ENCODE results near the gene ADGRG6.

ADGRG6 gene

GRCh38 chr6:142398353-142398752 lies 96.5 kb downstream of the ADGRG6 start:
- Histone ChIP-seq H2BK5ac (ENCODE audit: low read depth, low read length, poor library complexity) (no peak overlapping the region), H3K4me2 (ENCODE audit: low read length) (no peak overlapping the region), H3K4me1 (ENCODE audit: control insufficient read depth in 1 of 2, insufficient read depth in 2 of 2, low read length in 2 of 2) (peaks cover 0 to 3% of the 10 kb centered on the region in 2 experiments), H2AFZ (ENCODE audit: insufficient read depth, low read length, poor library complexity) (no peak overlapping the region), H3K79me1 (ENCODE audit: low read length) (peaks cover 5% of the 10 kb centered on the region), H2BK12ac (ENCODE audit: low read length) (no peak overlapping the region), H3K36me3 (ENCODE audit: control insufficient read depth in 1 of 2, insufficient read depth in 2 of 2, low read length in 2 of 2) (peaks cover 0 to 6% of the 10 kb centered on the region in 2 experiments), H3K79me2 (ENCODE audit: control insufficient read depth, insufficient read depth, low read length, poor library complexity) (no peaks in the 10 kb centered on the region), H3K9ac (ENCODE audit: low read length) (no peak overlapping the region), H3K9me3 (ENCODE audit: insufficient read depth, low read depth, low read length) (no peaks in the 10 kb centered on the region), H3K18ac (ENCODE audit: low read length) (no peak overlapping the region), H3K23ac (ENCODE audit: low read length) (no peak overlapping the region), H3K27ac (ENCODE audit: low read depth, low read length) (no peak overlapping the region), H2AK5ac (ENCODE audit: low read length) (no peak overlapping the region), H3K27me3 (ENCODE audit: insufficient read depth, low read length) (no peaks in the 10 kb centered on the region), H4K8ac (ENCODE audit: low read depth, low read length) (no peak overlapping the region), H3K4ac (ENCODE audit: low read depth, low read length) (no peak overlapping the region), H2BK120ac (ENCODE audit: insufficient read depth, low read length, poor library complexity) (no peak overlapping the region), H4K91ac (ENCODE audit: low read depth, low read length) (no peak overlapping the region), H4K12ac (ENCODE audit: low read depth, low read length) (no peak overlapping the region), H3K4me3 (ENCODE audit: low read depth, low read length) (no peak overlapping the region), H3K14ac (ENCODE audit: low read length) (no peak overlapping the region)
- no CpG with 5 or more reads among the region's 4 CpGs for whole genome bisulfite sequencing (ENCODE audit: extremely low coverage, insufficient coverage, insufficient read length)
- DNase-seq: no peak

GRCh38 chr6:142399739-142400138 lies 97.9 kb downstream of the ADGRG6 start:
- H2AFZ ChIP-seq (ENCODE audit: insufficient read depth, low read length, poor library complexity): no peak overlapping the region
- H3K36me3 ChIP-seq (ENCODE audit: control insufficient read depth in 1 of 2, insufficient read depth in 2 of 2, low read length in 2 of 2): peaks cover 0 to 6% of the 10 kb centered on the region in 2 experiments
- no peak overlapping the region for H3K4me2 ChIP-seq (ENCODE audit: low read length)
- H4K12ac ChIP-seq (ENCODE audit: low read depth, low read length): no peak overlapping the region
- no peaks in the 10 kb centered on the region for H3K27me3 ChIP-seq (ENCODE audit: insufficient read depth, low read length)
- no peak overlapping the region for H2BK5ac ChIP-seq (ENCODE audit: low read depth, low read length, poor library complexity)
- H2AK5ac ChIP-seq (ENCODE audit: low read length): no peak overlapping the region
- H3K23ac ChIP-seq (ENCODE audit: low read length): no peak overlapping the region
- H3K18ac ChIP-seq (ENCODE audit: low read length): no peak overlapping the region
- H2BK12ac ChIP-seq (ENCODE audit: low read length): no peak overlapping the region
- no peak overlapping the region for H4K8ac ChIP-seq (ENCODE audit: low read depth, low read length)
- no peaks in the 10 kb centered on the region for H3K9me3 ChIP-seq (ENCODE audit: insufficient read depth, low read depth, low read length)
- no peak overlapping the region for H3K14ac ChIP-seq (ENCODE audit: low read length)
- no peak overlapping the region for H3K4ac ChIP-seq (ENCODE audit: low read depth, low read length)
- peaks cover 2% of the 10 kb centered on the region for H3K79me1 ChIP-seq (ENCODE audit: low read length)
- H3K79me2 ChIP-seq (ENCODE audit: control insufficient read depth, insufficient read depth, low read length, poor library complexity): no peaks in the 10 kb centered on the region
- H4K91ac ChIP-seq (ENCODE audit: low read depth, low read length): no peak overlapping the region
- H3K9ac ChIP-seq (ENCODE audit: low read length): no peak overlapping the region
- no peak for DNase-seq
- no peak overlapping the region for H2BK120ac ChIP-seq (ENCODE audit: insufficient read depth, low read length, poor library complexity)
- H3K4me1 ChIP-seq (ENCODE audit: control insufficient read depth in 1 of 2, insufficient read depth in 2 of 2, low read length in 2 of 2): peaks cover 0 to 3% of the 10 kb centered on the region in 2 experiments
- H3K27ac ChIP-seq (ENCODE audit: low read depth, low read length): no peak overlapping the region
- no peak overlapping the region for H3K4me3 ChIP-seq (ENCODE audit: low read depth, low read length)
- no CpG with 5 or more reads among the region's 2 CpGs for WGBS (ENCODE audit: extremely low coverage, insufficient coverage, insufficient read length)

DNA sequence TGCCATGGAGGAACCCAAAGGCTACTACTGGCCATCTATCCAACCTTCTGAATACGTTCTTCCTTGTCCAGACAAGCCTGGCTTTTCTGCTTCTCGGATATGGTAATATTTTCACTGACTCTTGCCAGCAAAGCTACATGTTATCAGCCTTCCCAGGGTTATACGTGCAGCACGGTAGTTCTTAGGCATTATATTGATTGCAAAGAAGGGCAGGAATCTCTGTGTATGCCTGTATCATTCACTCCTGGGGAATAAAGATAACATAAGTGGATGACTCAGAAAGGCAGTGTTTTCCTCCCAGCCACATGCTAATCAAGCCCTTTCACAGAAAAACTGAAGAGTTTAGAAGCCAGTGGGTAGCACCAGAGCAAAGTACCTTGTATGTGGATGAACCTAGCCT lies 98.7 kb downstream of the ADGRG6 start:
- peaks cover 0 to 3% of the 10 kb centered on the region in 2 experiments for H3K4me1 ChIP-seq (ENCODE audit: control insufficient read depth in 1 of 2, insufficient read depth in 2 of 2, low read length in 2 of 2)
- peak overlapping the region; percentile 11 for H2BK120ac ChIP-seq (ENCODE audit: insufficient read depth, low read length, poor library complexity)
- H4K8ac ChIP-seq (ENCODE audit: low read depth, low read length): peak overlapping the region; percentile 10
- no peak overlapping the region for H4K12ac ChIP-seq (ENCODE audit: low read depth, low read length)
- H3K36me3 ChIP-seq (ENCODE audit: control insufficient read depth in 1 of 2, insufficient read depth in 2 of 2, low read length in 2 of 2): peaks cover 0 to 6% of the 10 kb centered on the region in 2 experiments
- no peak overlapping the region for H3K4me3 ChIP-seq (ENCODE audit: low read depth, low read length)
- no peak overlapping the region for H3K4me2 ChIP-seq (ENCODE audit: low read length)
- peak overlapping the region; percentile 1 for H3K27ac ChIP-seq (ENCODE audit: low read depth, low read length)
- H3K9me3 ChIP-seq (ENCODE audit: insufficient read depth, low read depth, low read length): no peaks in the 10 kb centered on the region
- no peak overlapping the region for H2AK5ac ChIP-seq (ENCODE audit: low read length)
- no peak overlapping the region for H2BK12ac ChIP-seq (ENCODE audit: low read length)
- H3K14ac ChIP-seq (ENCODE audit: low read length): no peak overlapping the region
- no peak overlapping the region for H3K23ac ChIP-seq (ENCODE audit: low read length)
- WGBS (ENCODE audit: extremely low coverage, insufficient coverage, insufficient read length): no CpG with 5 or more reads among the region's 4 CpGs
- no peak overlapping the region for H3K18ac ChIP-seq (ENCODE audit: low read length)
- peak in 1 of 2 donors; percentile 13 for DNase-seq
- no peak overlapping the region for H3K4ac ChIP-seq (ENCODE audit: low read depth, low read length)
- H3K79me2 ChIP-seq (ENCODE audit: control insufficient read depth, insufficient read depth, low read length, poor library complexity): no peaks in the 10 kb centered on the region
- no peak overlapping the region for H2BK5ac ChIP-seq (ENCODE audit: low read depth, low read length, poor library complexity)
- H3K79me1 ChIP-seq (ENCODE audit: low read length): no peaks in the 10 kb centered on the region
- no peak overlapping the region for H3K9ac ChIP-seq (ENCODE audit: low read length)
- no peaks in the 10 kb centered on the region for H3K27me3 ChIP-seq (ENCODE audit: insufficient read depth, low read length)
- no peak overlapping the region for H4K91ac ChIP-seq (ENCODE audit: low read depth, low read length)
- H2AFZ ChIP-seq (ENCODE audit: insufficient read depth, low read length, poor library complexity): no peak overlapping the region

GRCh38 chr6:142401838-142402237 lies 100.0 kb downstream of the ADGRG6 start:
- no peak overlapping the region for H2BK120ac ChIP-seq (ENCODE audit: insufficient read depth, low read length, poor library complexity)
- WGBS (ENCODE audit: extremely low coverage, insufficient coverage, insufficient read length): no CpG with 5 or more reads among the region's 1 CpG
- DNase-seq: no peak
- H3K14ac ChIP-seq (ENCODE audit: low read length): no peak overlapping the region
- no peak overlapping the region for H3K18ac ChIP-seq (ENCODE audit: low read length)
- H3K4me2 ChIP-seq (ENCODE audit: low read length): no peak overlapping the region
- no peak overlapping the region for H3K27ac ChIP-seq (ENCODE audit: low read depth, low read length)
- H3K9ac ChIP-seq (ENCODE audit: low read length): no peak overlapping the region
- no peaks in the 10 kb centered on the region for H3K79me1 ChIP-seq (ENCODE audit: low read length)
- H2BK5ac ChIP-seq (ENCODE audit: low read depth, low read length, poor library complexity): no peak overlapping the region
- H4K8ac ChIP-seq (ENCODE audit: low read depth, low read length): no peak overlapping the region
- H4K12ac ChIP-seq (ENCODE audit: low read depth, low read length): no peak overlapping the region
- no peak overlapping the region for H3K4me3 ChIP-seq (ENCODE audit: low read depth, low read length)
- H2AK5ac ChIP-seq (ENCODE audit: low read length): no peak overlapping the region
- H3K79me2 ChIP-seq (ENCODE audit: control insufficient read depth, insufficient read depth, low read length, poor library complexity): no peaks in the 10 kb centered on the region
- H3K23ac ChIP-seq (ENCODE audit: low read length): no peak overlapping the region
- H3K4me1 ChIP-seq (ENCODE audit: control insufficient read depth in 1 of 2, insufficient read depth in 2 of 2, low read length in 2 of 2): peaks cover 0 to 3% of the 10 kb centered on the region in 2 experiments
- no peak overlapping the region for H3K4ac ChIP-seq (ENCODE audit: low read depth, low read length)
- H2AFZ ChIP-seq (ENCODE audit: insufficient read depth, low read length, poor library complexity): no peak overlapping the region
- H2BK12ac ChIP-seq (ENCODE audit: low read length): no peak overlapping the region
- no peaks in the 10 kb centered on the region for H3K9me3 ChIP-seq (ENCODE audit: insufficient read depth, low read depth, low read length)
- peaks cover 0 to 6% of the 10 kb centered on the region in 2 experiments for H3K36me3 ChIP-seq (ENCODE audit: control insufficient read depth in 1 of 2, insufficient read depth in 2 of 2, low read length in 2 of 2)
- no peak overlapping the region for H4K91ac ChIP-seq (ENCODE audit: low read depth, low read length)
- no peaks in the 10 kb centered on the region for H3K27me3 ChIP-seq (ENCODE audit: insufficient read depth, low read length)

Measured in trophoblast cell (in vitro differentiated cells and primary cell).